ENCODE data around the gene DUSP1.

Gene DUSP1

GRCh38 chr5:172806897-172807672, 36.1 kb upstream of the DUSP1 start:
- Histone ChIP-seq H3K27me3 (ENCODE audit: control insufficient read depth, insufficient read depth, low read length) (no peaks in the 10 kb centered on the region), H3K9ac (ENCODE audit: low read depth, low read length) (peak overlapping the region; percentile 76), H3K4me1 (ENCODE audit: control insufficient read depth, insufficient read depth, low read length) (peaks cover 19% of the 10 kb centered on the region), H3K9me3 (replicated peaks; ENCODE audit: low read length) (no peaks in the 10 kb centered on the region), H3K36me3 (ENCODE audit: insufficient read depth, low read length) (no peaks in the 10 kb centered on the region), H3K4me2 (ENCODE audit: low read length) (peak overlapping the region; percentile 71), H3K4me3 (ENCODE audit: low read length) (peak overlapping the region; percentile 51)

GRCh38 chr5:172805736-172806255, 34.8 kb upstream of the DUSP1 start:
- Histone ChIP-seq H3K9me3 (replicated peaks; ENCODE audit: low read length) (no peaks in the 10 kb centered on the region), H3K4me3 (ENCODE audit: low read length) (no peak overlapping the region), H3K27me3 (ENCODE audit: control insufficient read depth, insufficient read depth, low read length) (no peaks in the 10 kb centered on the region), H3K36me3 (ENCODE audit: insufficient read depth, low read length) (no peaks in the 10 kb centered on the region), H3K4me1 (ENCODE audit: control insufficient read depth, insufficient read depth, low read length) (peaks cover 32% of the 10 kb centered on the region), H3K9ac (ENCODE audit: low read depth, low read length) (no peak overlapping the region), H3K4me2 (ENCODE audit: low read length) (no peak overlapping the region)

- Histone ChIP-seq H3K9ac (ENCODE audit: low read depth, low read length) (no peak overlapping the region), H3K4me3 (ENCODE audit: low read length) (no peak overlapping the region), H3K4me2 (ENCODE audit: low read length) (no peak overlapping the region), H3K36me3 (ENCODE audit: insufficient read depth, low read length) (no peaks in the 10 kb centered on the region), H3K4me1 (ENCODE audit: control insufficient read depth, insufficient read depth, low read length) (peaks cover 39% of the 10 kb centered on the region), H3K27me3 (ENCODE audit: control insufficient read depth, insufficient read depth, low read length) (no peaks in the 10 kb centered on the region), H3K9me3 (replicated peaks; ENCODE audit: low read length) (no peaks in the 10 kb centered on the region)
Measured at GRCh38 chr5:172805018-172805683, 34.2 kb upstream of the DUSP1 start.

GRCh38 chr5:172802567-172803176, 31.7 kb upstream of the DUSP1 start:
- peaks cover 60% of the 10 kb centered on the region for H3K4me1 ChIP-seq (ENCODE audit: control insufficient read depth, insufficient read depth, low read length)
- H3K4me3 ChIP-seq (ENCODE audit: low read length) = no peak overlapping the region
- no peak overlapping the region for H3K4me2 ChIP-seq (ENCODE audit: low read length)
- H3K27me3 ChIP-seq (ENCODE audit: control insufficient read depth, insufficient read depth, low read length) = no peaks in the 10 kb centered on the region
- no peaks in the 10 kb centered on the region for H3K9me3 ChIP-seq (replicated peaks; ENCODE audit: low read length)
- H3K9ac ChIP-seq (ENCODE audit: low read depth, low read length) = peak overlapping the region; percentile 9
- H3K36me3 ChIP-seq (ENCODE audit: insufficient read depth, low read length) = no peaks in the 10 kb centered on the region

- Histone ChIP-seq H3K36me3 (ENCODE audit: insufficient read depth, low read length) (no peaks in the 10 kb centered on the region), H3K4me2 (ENCODE audit: low read length) (no peak overlapping the region), H3K4me1 (ENCODE audit: control insufficient read depth, insufficient read depth, low read length) (peaks cover 60% of the 10 kb centered on the region), H3K9ac (ENCODE audit: low read depth, low read length) (peak overlapping the region; percentile 77), H3K27me3 (ENCODE audit: control insufficient read depth, insufficient read depth, low read length) (no peaks in the 10 kb centered on the region), H3K9me3 (replicated peaks; ENCODE audit: low read length) (no peaks in the 10 kb centered on the region), H3K4me3 (ENCODE audit: low read length) (no peak overlapping the region)
Measured at GRCh38 chr5:172802112-172802511, 31.1 kb upstream of the DUSP1 start.

GRCh38 chr5:172801179-172801671, 30.2 kb upstream of the DUSP1 start:
- Histone ChIP-seq H3K4me3 (ENCODE audit: low read length) (peak overlapping the region; percentile 36), H3K9ac (ENCODE audit: low read depth, low read length) (peak overlapping the region; percentile 80), H3K36me3 (ENCODE audit: insufficient read depth, low read length) (no peaks in the 10 kb centered on the region), H3K4me1 (ENCODE audit: control insufficient read depth, insufficient read depth, low read length) (peaks cover 63% of the 10 kb centered on the region), H3K4me2 (ENCODE audit: low read length) (peak overlapping the region; percentile 54), H3K9me3 (replicated peaks; ENCODE audit: low read length) (no peaks in the 10 kb centered on the region), H3K27me3 (ENCODE audit: control insufficient read depth, insufficient read depth, low read length) (no peaks in the 10 kb centered on the region)

GRCh38 chr5:172800088-172800551, 29.1 kb upstream of the DUSP1 start:
- Histone ChIP-seq H3K4me1 (ENCODE audit: control insufficient read depth, insufficient read depth, low read length) (peaks cover 74% of the 10 kb centered on the region), H3K9ac (ENCODE audit: low read depth, low read length) (peak overlapping the region; percentile 80), H3K4me2 (ENCODE audit: low read length) (peak overlapping the region; percentile 20), H3K36me3 (ENCODE audit: insufficient read depth, low read length) (no peaks in the 10 kb centered on the region), H3K27me3 (ENCODE audit: control insufficient read depth, insufficient read depth, low read length) (no peaks in the 10 kb centered on the region), H3K9me3 (replicated peaks; ENCODE audit: low read length) (no peaks in the 10 kb centered on the region), H3K4me3 (ENCODE audit: low read length) (peak overlapping the region; percentile 9)

GRCh38 chr5:172799416-172799815, 28.4 kb upstream of the DUSP1 start:
- H3K4me1 ChIP-seq (ENCODE audit: control insufficient read depth, insufficient read depth, low read length) = peaks cover 79% of the 10 kb centered on the region
- H3K4me3 ChIP-seq (ENCODE audit: low read length) = no peak overlapping the region
- H3K9ac ChIP-seq (ENCODE audit: low read depth, low read length) = peak overlapping the region; percentile 80

GRCh38 chr5:172798422-172799215, 27.6 kb upstream of the DUSP1 start:
- Histone ChIP-seq H3K4me3 (ENCODE audit: low read length) (peak overlapping the region; percentile 16), H3K9me3 (replicated peaks; ENCODE audit: low read length) (no peaks in the 10 kb centered on the region), H3K27me3 (ENCODE audit: control insufficient read depth, insufficient read depth, low read length) (no peaks in the 10 kb centered on the region), H3K9ac (ENCODE audit: low read depth, low read length) (peak overlapping the region; percentile 80), H3K4me2 (ENCODE audit: low read length) (peak overlapping the region; percentile 74), H3K4me1 (ENCODE audit: control insufficient read depth, insufficient read depth, low read length) (peaks cover 87% of the 10 kb centered on the region), H3K36me3 (ENCODE audit: insufficient read depth, low read length) (no peaks in the 10 kb centered on the region)

More at GRCh38 chr5:172799416-172799815, 28.4 kb upstream of the DUSP1 start:
- Histone ChIP-seq H3K27me3 (ENCODE audit: control insufficient read depth, insufficient read depth, low read length) (no peaks in the 10 kb centered on the region), H3K36me3 (ENCODE audit: insufficient read depth, low read length) (no peaks in the 10 kb centered on the region), H3K9me3 (replicated peaks; ENCODE audit: low read length) (no peaks in the 10 kb centered on the region), H3K4me2 (ENCODE audit: low read length) (peak overlapping the region; percentile 61)

GRCh38 chr5:172797771-172798191, 26.8 kb upstream of the DUSP1 start:
- peak overlapping the region; percentile 25 for H3K4me3 ChIP-seq (ENCODE audit: low read length)

More at GRCh38 chr5:172797771-172798191, 26.8 kb upstream of the DUSP1 start:
- peak overlapping the region; percentile 74 for H3K9ac ChIP-seq (ENCODE audit: low read depth, low read length)
- H3K27me3 ChIP-seq (ENCODE audit: control insufficient read depth, insufficient read depth, low read length) = no peaks in the 10 kb centered on the region
- H3K4me1 ChIP-seq (ENCODE audit: control insufficient read depth, insufficient read depth, low read length) = peaks cover 94% of the 10 kb centered on the region
- peak overlapping the region; percentile 74 for H3K4me2 ChIP-seq (ENCODE audit: low read length)
- H3K36me3 ChIP-seq (ENCODE audit: insufficient read depth, low read length) = no peaks in the 10 kb centered on the region
- no peaks in the 10 kb centered on the region for H3K9me3 ChIP-seq (replicated peaks; ENCODE audit: low read length)
